ENCODE results near the gene PLPP2. TPM values are rescaled to one million over a fixed set of nuclear protein-coding genes. Genes with fewer than 3 reads are reported as not detected.

The PLPP2 gene
- total RNA-seq, 1 experiment from 2014 or later = 67.0 TPM

GRCh38 chr19:289651-290371 lies 1.4 kb downstream of the PLPP2 start:
- H3K27ac ChIP-seq (ENCODE audit: low read length) = peak overlapping the region; percentile 90

GRCh38 chr19:288911-289310 lies 2.3 kb downstream of the PLPP2 start:
- ATAC-seq = no peak
- ChIA-PET POLR2A (no interaction called here), CTCF (no interaction called here)
- in situ Hi-C loops (cut with HindIII; ENCODE audit: low pct_unique_long_range_greater_than_20kb, low sequenced_read_pairs) (no loop called here), intact Hi-C loops (cut with micrococcal nuclease; ENCODE audit: unreplicated experiment) (no loop called here)
- Histone ChIP-seq H3K9me3 (ENCODE audit: control insufficient read depth, insufficient read depth, low read depth, low read length) (no peaks in the 10 kb centered on the region), H3K36me3 (ENCODE audit: control insufficient read depth, insufficient read depth, low read length) (no peaks in the 10 kb centered on the region; the same call in 1 of the 2 replicates), H3K27me3 (ENCODE audit: control insufficient read depth, insufficient read depth, low read length) (no peaks in the 10 kb centered on the region), H3K4me3 (ENCODE audit: low read depth in 2 of 2, low read length in 2 of 2) (peak overlapping the region; percentile 54 to 80; a peak in 3 of 4 replicates), H3K27ac (ENCODE audit: low read length) (peak overlapping the region; percentile 90), H3K4me1 (ENCODE audit: control insufficient read depth, insufficient read depth, low read length) (peaks cover 7% of the 10 kb centered on the region)
- no TSS peak for BruUV-seq (replicated peaks)
- no peak for DNase-seq (ENCODE audit: low read depth, low spot score)
- no peak for TF ChIP-seq SIN3A (IDR thresholded peaks at IDR 0.05; ENCODE audit: borderline replicate concordance, insufficient read depth, low read depth, low read length)
- TF ChIP-seq CTCF (IDR thresholded peaks at IDR 0.05) = no peak
- TF ChIP-seq POLR2AphosphoS5 (IDR thresholded peaks at IDR 0.05; ENCODE audit: low read depth, low read length) = no peak
- TF ChIP-seq REST (IDR thresholded peaks at IDR 0.05; ENCODE audit: insufficient read depth in 1 of 2, low read depth in 2 of 2, low read length in 1 of 2) = no peak
- TF ChIP-seq TCF7L2 (IDR thresholded peaks at IDR 0.05; ENCODE audit: low read depth, low read length) = no peak

More at GRCh38 chr19:289651-290371, 1.4 kb downstream of the PLPP2 start:
- Histone ChIP-seq H3K27me3 (ENCODE audit: control insufficient read depth, insufficient read depth, low read length) (no peaks in the 10 kb centered on the region), H3K4me1 (ENCODE audit: control insufficient read depth, insufficient read depth, low read length) (peaks cover 7% of the 10 kb centered on the region), H3K36me3 (ENCODE audit: control insufficient read depth, insufficient read depth, low read length) (no peaks in the 10 kb centered on the region; the same call in 1 of the 2 replicates), H3K9me3 (ENCODE audit: control insufficient read depth, insufficient read depth, low read depth, low read length) (no peaks in the 10 kb centered on the region), H3K4me3 (ENCODE audit: low read depth in 2 of 2, low read length in 2 of 2) (peak overlapping the region; percentile 54 to 80)
- intact Hi-C loops (cut with micrococcal nuclease; ENCODE audit: unreplicated experiment) = no loop called here
- TF ChIP-seq POLR2AphosphoS5 (IDR thresholded peaks at IDR 0.05; ENCODE audit: low read depth, low read length) (peak; percentile 30; the same call in 1 of the 2 replicates), CTCF (IDR thresholded peaks at IDR 0.05) (no peak)
- BruUV-seq (replicated peaks) = no TSS peak
- DNase-seq (ENCODE audit: low read depth, low spot score) = no peak
- in situ Hi-C loops (cut with HindIII; ENCODE audit: low pct_unique_long_range_greater_than_20kb, low sequenced_read_pairs) = no loop called here
- CTCF ChIA-PET = no interaction called here
- peak; percentile 83 for ATAC-seq
- POLR2A ChIA-PET = no interaction called here
